GM23338 (cell line): ENCODE results near the gene LCE5A. TPM values are rescaled to one million over a fixed set of nuclear protein-coding genes. Genes with fewer than 3 reads are reported as not detected.

Experiments used
- polyA plus RNA-seq: library from polyadenylated mRNA; unstranded; fragments of >200 nt; fragmentation: Nextera tagmentation; extraction: Ambion mirVana; gene quantifications from 2 replicates; pipeline ENCODE4 v1.2.1, GENCODE V29; 2016
- total RNA-seq: library from RNA; depleted of rRNA; stranded (reverse); fragments of >200 nt; shearing (Covaris generic); gene quantifications from 2 replicates; pipeline ENCODE4 v1.2.3, GENCODE V29; 2014; rRNA removed

Gene LCE5A
- total and polyA plus RNA-seq, 2 experiments from 2014 or later = not detected

Other genes with a start within 250 kb of the LCE5A start
- gene FLG, start 185.6 kb upstream of the LCE5A start, total RNA-seq = 0.03 TPM in 1 of 2 replicates, not detected in the other
- gene FLG, start 185.6 kb upstream of the LCE5A start, polyA plus RNA-seq = not detected in 2 replicates
- not detected in 2 replicates for gene FLG2, start 150.8 kb upstream of the LCE5A start, total RNA-seq
- gene FLG2, start 150.8 kb upstream of the LCE5A start, polyA plus RNA-seq = not detected in 2 replicates
- gene CRNN, start 96.5 kb upstream of the LCE5A start, total RNA-seq = not detected in 2 replicates
- not detected in 2 replicates for gene CRNN, start 96.5 kb upstream of the LCE5A start, polyA plus RNA-seq
- gene CRCT1, start 3.7 kb downstream of the LCE5A start, total RNA-seq = not detected in 2 replicates
- gene CRCT1, start 3.7 kb downstream of the LCE5A start, polyA plus RNA-seq = not detected in 2 replicates
- gene LCE3E, start 56.0 kb downstream of the LCE5A start, total RNA-seq = not detected in 2 replicates
- not detected in 2 replicates for gene LCE3E, start 56.0 kb downstream of the LCE5A start, polyA plus RNA-seq
- gene LCE3D, start 69.7 kb downstream of the LCE5A start, total RNA-seq = not detected in 2 replicates
- gene LCE3D, start 69.7 kb downstream of the LCE5A start, polyA plus RNA-seq = 0.52 TPM in 1 of 2 replicates, not detected in the other
- gene LCE3C, start 89.4 kb downstream of the LCE5A start, total RNA-seq = not detected in 2 replicates
- gene LCE3C, start 89.4 kb downstream of the LCE5A start, polyA plus RNA-seq = not detected in 2 replicates
- gene LCE3B, start 103.0 kb downstream of the LCE5A start, total RNA-seq = not detected in 2 replicates
- not detected in 2 replicates for gene LCE3B, start 103.0 kb downstream of the LCE5A start, polyA plus RNA-seq
- not detected in 2 replicates for gene LCE3A, start 112.3 kb downstream of the LCE5A start, total RNA-seq
- not detected in 2 replicates for gene LCE3A, start 112.3 kb downstream of the LCE5A start, polyA plus RNA-seq
- not detected in 2 replicates for gene LCE2D, start 152.6 kb downstream of the LCE5A start, total RNA-seq
- gene LCE2D, start 152.6 kb downstream of the LCE5A start, polyA plus RNA-seq = not detected in 2 replicates
- gene LCE2C, start 164.5 kb downstream of the LCE5A start, total RNA-seq = not detected in 2 replicates
- gene LCE2C, start 164.5 kb downstream of the LCE5A start, polyA plus RNA-seq = not detected in 2 replicates
- gene LCE2B, start 175.3 kb downstream of the LCE5A start, total RNA-seq = not detected in 2 replicates
- gene LCE2B, start 175.3 kb downstream of the LCE5A start, polyA plus RNA-seq = not detected in 2 replicates
- gene LCE2A, start 187.5 kb downstream of the LCE5A start, total RNA-seq = not detected in 2 replicates
- not detected in 2 replicates for gene LCE2A, start 187.5 kb downstream of the LCE5A start, polyA plus RNA-seq
- gene LCE4A, start 197.4 kb downstream of the LCE5A start, total RNA-seq = not detected in 2 replicates
- gene LCE4A, start 197.4 kb downstream of the LCE5A start, polyA plus RNA-seq = not detected in 2 replicates
- gene KPRP, start 247.2 kb downstream of the LCE5A start, total RNA-seq = not detected in 2 replicates
- gene KPRP, start 247.2 kb downstream of the LCE5A start, polyA plus RNA-seq = not detected in 2 replicates